NCI-H1417 (cell line): ENCODE results near the gene WAC.
"Not testable (repeated sequence)": the region's sequence is repeated elsewhere in the genome, so short reads cannot be mapped to it uniquely, and the experiment has no call there.

Experiments used
- DNase-seq, 3 experiments: peaks; one replicate each; lab custom pipeline; 2025; lab: John Stamatoyannopoulos, UW

WAC gene

GRCh38 chr10:28532337-28533185 lies at the start of gene WAC:
Gene WAC (plus strand): TSS chr10:28533118. CDS start chr10:28533580, 462 bp downstream.
- DNase-seq = peak; percentile 80 to 96 (median 94)

- no peak for DNase-seq
Observed at GRCh38 chr10:28489206-28489605, 43.7 kb upstream of the WAC start.

- not testable (repeated sequence) for DNase-seq
Observed at GRCh38 chr10:28490256-28490865, 42.6 kb upstream of the WAC start.

GRCh38 chr10:28492116-28492920 lies 40.6 kb upstream of the WAC start:
- DNase-seq = no peak

- DNase-seq = no peak
Observed at GRCh38 chr10:28494420-28494819, 38.5 kb upstream of the WAC start.

- no peak for DNase-seq
Observed at GRCh38 chr10:28495084-28495483, 37.8 kb upstream of the WAC start.

- no peak for DNase-seq
Observed at GRCh38 chr10:28496017-28496416, 36.9 kb upstream of the WAC start.

- no peak for DNase-seq
Observed at GRCh38 chr10:28496481-28496961, 36.4 kb upstream of the WAC start.

GRCh38 chr10:28497313-28498126 lies 35.4 kb upstream of the WAC start:
- DNase-seq = no peak

- DNase-seq = not testable (repeated sequence)
Observed at GRCh38 chr10:28500203-28500602, 32.7 kb upstream of the WAC start.

GRCh38 chr10:28503114-28503513 lies 29.8 kb upstream of the WAC start:
- peak; percentile 31 to 88 (median 62) for DNase-seq

- DNase-seq = no peak
Observed at GRCh38 chr10:28505359-28505959, 27.5 kb upstream of the WAC start.

- DNase-seq = no peak
Observed at GRCh38 chr10:28508304-28508925, 24.5 kb upstream of the WAC start.

- no peak for DNase-seq
Observed at GRCh38 chr10:28509286-28509685, 23.6 kb upstream of the WAC start.

GRCh38 chr10:28514648-28515047 lies 18.3 kb upstream of the WAC start:
- no peak for DNase-seq

- no peak for DNase-seq
Observed at GRCh38 chr10:28520346-28520745, 12.6 kb upstream of the WAC start.

- not testable (repeated sequence) for DNase-seq
Observed at GRCh38 chr10:28520828-28521227, 12.1 kb upstream of the WAC start.

GRCh38 chr10:28521961-28522360 lies 11.0 kb upstream of the WAC start:
- DNase-seq = not testable (repeated sequence)

GRCh38 chr10:28523725-28524252 lies 9.1 kb upstream of the WAC start:
- DNase-seq = no peak

- DNase-seq = no peak
Observed at GRCh38 chr10:28530751-28531150, 2.2 kb upstream of the WAC start.
